ENCODE data around the gene PRKG1. TPM values are rescaled to one million over a fixed set of nuclear protein-coding genes. Genes with fewer than 3 reads are reported as not detected.
"Not testable (repeated sequence)": the region's sequence is repeated elsewhere in the genome, so short reads cannot be mapped to it uniquely, and the experiment has no call there.

PRKG1 gene
- total RNA-seq, 2 donors from 2014 or later = 94.5 to 96.0 TPM

GRCh38 chr10:51340366-51340765, 266.1 kb downstream of the PRKG1 start:
- no peak for DNase-seq (ENCODE audit: low spot score)
- intact Hi-C loops (cut with DNase I) = no loop called here

DNA sequence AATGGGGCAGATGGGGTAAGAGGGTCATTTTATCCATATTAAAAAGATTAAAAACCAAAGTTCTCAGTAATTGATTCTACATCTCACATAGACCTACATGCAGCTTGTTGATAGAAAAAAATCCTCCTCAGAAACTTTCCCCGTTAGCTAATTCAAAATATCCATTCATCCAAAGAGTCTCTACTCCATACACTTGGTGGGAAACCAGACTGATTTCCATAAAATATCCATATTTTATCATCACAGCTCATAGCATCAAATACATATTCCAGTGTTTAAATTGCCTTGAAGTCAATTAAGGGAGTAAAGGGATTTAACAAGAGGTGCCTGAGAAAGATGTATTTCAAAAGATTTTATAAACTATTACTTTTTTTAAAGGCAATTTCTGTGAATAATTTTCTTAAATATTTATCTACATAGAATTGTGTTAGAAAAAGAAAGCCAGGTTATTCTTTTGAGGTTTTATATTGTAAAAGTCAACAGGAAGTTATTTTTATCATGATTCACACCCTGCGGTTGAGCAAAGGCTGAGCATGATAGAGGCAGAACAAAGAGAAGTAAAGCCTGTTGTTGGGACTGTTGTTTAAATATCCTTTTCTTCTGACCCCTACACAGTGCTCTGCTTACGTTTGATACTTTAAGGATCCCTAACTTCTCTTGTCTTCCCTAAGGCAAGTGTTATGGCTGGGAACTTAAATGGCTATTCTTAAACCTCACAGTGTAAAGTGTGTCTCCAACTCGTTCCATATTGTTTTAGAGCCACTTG, 266.7 kb downstream of the PRKG1 start:
- intact Hi-C loops (cut with DNase I) = no loop called here
- no peak for DNase-seq (ENCODE audit: low spot score)

DNA sequence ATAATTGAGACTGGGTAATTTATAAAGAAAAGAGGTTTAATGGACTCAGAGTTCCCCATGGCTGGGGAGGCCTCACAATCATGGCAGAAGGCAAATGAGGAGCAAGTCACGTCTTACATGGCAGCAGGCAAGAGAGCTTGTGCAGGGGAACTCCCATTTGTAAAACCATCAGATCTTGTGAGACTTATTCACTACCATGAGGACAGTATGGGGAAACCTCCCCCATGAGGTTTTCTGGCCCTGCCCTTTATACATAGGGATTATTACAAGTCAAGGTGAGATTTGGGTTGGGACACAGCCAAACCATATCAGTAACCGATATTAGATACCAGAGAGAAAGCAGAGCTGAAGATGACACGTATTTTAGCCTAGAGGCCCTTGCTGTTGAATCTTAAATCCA, 267.5 kb downstream of the PRKG1 start:
- intact Hi-C loops (cut with DNase I); DNase-seq (ENCODE audit: low spot score): not testable (repeated sequence)

DNA sequence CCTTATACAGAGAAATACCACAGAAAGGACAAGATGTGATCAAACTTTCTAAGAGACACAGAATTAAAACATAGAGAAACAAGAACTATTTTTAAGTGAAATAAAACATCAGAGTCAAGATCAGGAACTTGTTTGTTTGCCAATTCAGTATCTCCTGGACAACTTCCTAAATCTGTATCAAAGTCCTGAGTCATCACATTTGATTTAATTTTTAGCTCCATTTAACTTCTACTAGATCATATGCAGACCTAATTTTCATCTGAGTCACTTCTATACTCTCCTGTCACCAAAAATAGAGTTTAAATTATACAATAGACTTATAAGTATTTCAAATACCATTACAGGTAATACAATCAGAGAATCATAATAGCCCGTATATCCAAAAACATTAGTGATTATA, 268.1 kb downstream of the PRKG1 start:
- intact Hi-C loops (cut with DNase I) = no loop called here
- no peak for DNase-seq (ENCODE audit: low spot score)

GRCh38 chr10:51343391-51343790, 269.1 kb downstream of the PRKG1 start:
- intact Hi-C loops (cut with DNase I) = no loop called here
- no peak for DNase-seq (ENCODE audit: low spot score)

DNA sequence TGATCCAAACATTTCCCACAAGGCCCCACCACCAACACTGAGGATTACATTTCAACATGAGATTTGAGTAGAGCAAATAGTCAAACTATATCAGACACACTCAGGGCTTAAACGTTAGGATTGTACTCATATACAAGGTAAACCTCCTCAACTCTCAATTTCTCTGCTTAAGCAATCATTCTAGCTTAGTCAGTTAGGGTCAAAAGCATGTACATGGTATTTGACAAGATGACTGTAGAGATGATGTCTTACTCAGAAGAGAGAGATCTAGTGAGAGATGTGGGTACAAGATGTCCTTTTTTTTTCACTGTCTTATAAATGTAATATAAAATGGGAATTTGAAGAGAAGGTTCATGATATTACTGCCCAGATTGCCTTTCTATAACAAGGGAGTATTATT, 270.1 kb downstream of the PRKG1 start:
- intact Hi-C loops (cut with DNase I) = no loop called here
- DNase-seq (ENCODE audit: low spot score) = no peak

GRCh38 chr10:51348622-51349021, 274.3 kb downstream of the PRKG1 start:
- intact Hi-C loops (cut with DNase I) = no loop called here

GRCh38 chr10:51357170-51357569, 282.9 kb downstream of the PRKG1 start:
- DNase-seq (ENCODE audit: low spot score) = no peak
- intact Hi-C loops (cut with DNase I) = no loop called here

More at GRCh38 chr10:51348622-51349021, 274.3 kb downstream of the PRKG1 start:
- no peak for DNase-seq (ENCODE audit: low spot score)

- intact Hi-C loops (cut with DNase I) = no loop called here
- DNase-seq (ENCODE audit: low spot score) = no peak
These were observed 283.9 kb downstream of the PRKG1 start for GRCh38 chr10:51358227-51358626.

GRCh38 chr10:51363415-51363814, 289.1 kb downstream of the PRKG1 start:
- no peak for DNase-seq (ENCODE audit: low spot score)
- intact Hi-C loops (cut with DNase I) = loop anchor here in 1 of 2 donors (10.0 kb wide), 1 partner anchor 59 kb away; no protein-coding TSS in a partner anchor

GRCh38 chr10:51364674-51365073, 290.4 kb downstream of the PRKG1 start:
- DNase-seq (ENCODE audit: low spot score) = no peak
- intact Hi-C loops (cut with DNase I) = loop anchor here in 1 of 2 donors (10.0 kb wide), 1 partner anchor 60 kb away; no protein-coding TSS in a partner anchor

DNA sequence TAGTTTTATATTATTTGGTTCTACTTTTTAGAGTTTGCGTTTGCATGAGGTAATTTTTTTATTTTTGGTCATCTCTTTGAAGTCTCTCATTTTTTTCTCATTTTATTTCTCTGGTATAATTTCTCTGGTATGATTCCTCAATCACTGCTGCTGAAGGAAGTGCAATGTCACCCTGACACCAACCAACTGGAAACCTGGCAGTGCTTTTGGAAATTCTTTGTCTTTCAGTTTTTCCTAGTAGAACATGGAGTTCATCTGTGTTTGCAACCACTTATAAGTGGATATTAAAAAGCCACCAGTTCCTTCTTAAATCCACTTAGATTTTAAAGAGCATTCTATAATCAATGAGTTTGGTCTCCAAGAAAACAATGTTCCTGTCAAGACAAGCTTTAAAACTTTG, 291.8 kb downstream of the PRKG1 start:
- no peak for DNase-seq (ENCODE audit: low spot score)

DNA sequence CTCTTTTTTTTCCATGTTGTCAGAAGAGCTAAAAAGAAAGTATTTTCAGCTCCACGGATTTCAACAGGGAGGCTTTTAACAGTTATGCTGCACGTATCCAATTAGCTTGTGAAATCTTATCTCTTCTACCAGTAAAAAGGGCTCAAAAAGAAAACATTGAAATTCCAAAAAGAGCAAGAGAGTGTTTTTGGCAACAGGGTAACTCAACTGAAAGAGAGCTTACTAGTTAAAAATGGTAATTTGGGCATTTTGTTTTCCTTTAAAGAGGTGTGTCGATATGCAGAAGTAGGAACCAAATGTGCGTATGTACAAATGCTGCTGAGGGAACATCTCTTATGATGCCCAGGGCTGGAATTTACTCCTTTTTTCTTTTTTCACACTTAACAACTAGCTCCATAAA, 292.8 kb downstream of the PRKG1 start:
- intact Hi-C loops (cut with DNase I) = loop anchor here in 1 of 2 donors (10.0 kb wide), 1 partner anchor 62 kb away; no protein-coding TSS in a partner anchor
- DNase-seq (ENCODE audit: low spot score) = no peak

More for the DNA sequence above, 291.8 kb downstream of the PRKG1 start:
- intact Hi-C loops (cut with DNase I) = loop anchor here in 1 of 2 donors (10.0 kb wide), 1 partner anchor 61 kb away; no protein-coding TSS in a partner anchor

GRCh38 chr10:51367694-51368093, 293.4 kb downstream of the PRKG1 start:
- intact Hi-C loops (cut with DNase I) = loop anchor here in 1 of 2 donors (10.0 kb wide), 1 partner anchor 63 kb away; no protein-coding TSS in a partner anchor
- DNase-seq (ENCODE audit: low spot score) = no peak

DNA sequence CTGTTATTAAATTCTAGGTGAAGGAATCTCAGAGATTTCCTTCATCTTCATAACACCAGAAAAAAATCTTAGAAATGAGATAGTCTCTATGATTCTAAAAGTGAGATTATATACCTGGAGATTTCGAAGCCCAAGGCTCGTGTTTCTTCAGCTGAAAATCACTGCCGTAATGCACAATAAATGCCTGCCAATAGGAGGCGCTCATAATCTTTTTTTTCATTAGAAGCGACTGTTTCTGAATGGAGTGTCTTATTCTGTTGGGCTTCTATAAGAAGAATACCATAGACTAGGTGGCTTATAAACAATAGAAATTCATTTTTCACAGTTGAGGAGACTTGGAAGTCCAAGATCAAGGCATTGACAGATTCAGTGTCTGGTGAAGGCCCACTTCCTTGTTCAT, 294.7 kb downstream of the PRKG1 start:
- intact Hi-C loops (cut with DNase I) = loop anchor here in 1 of 2 donors (10.0 kb wide), 1 partner anchor 64 kb away; no protein-coding TSS in a partner anchor
- DNase-seq (ENCODE audit: low spot score) = no peak

DNA sequence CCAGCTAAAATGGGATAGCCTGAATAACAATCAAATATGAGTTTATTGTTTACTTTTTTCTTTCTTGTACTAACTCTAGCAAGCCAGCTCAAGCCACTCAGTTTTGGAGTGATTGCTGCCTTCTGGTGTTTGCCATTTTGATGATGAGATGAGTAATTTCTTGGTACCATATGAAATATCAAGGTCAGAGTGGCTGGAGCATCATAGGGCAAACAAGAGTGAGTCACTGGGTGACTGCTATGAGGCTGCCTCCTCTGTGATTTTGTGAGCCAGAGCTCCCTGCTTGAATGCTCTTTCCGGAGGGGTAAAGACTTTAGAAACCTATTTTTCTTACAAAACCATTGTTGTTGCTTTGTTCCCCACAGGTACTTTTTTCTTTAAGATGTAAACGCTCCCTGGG, 295.6 kb downstream of the PRKG1 start:
- no peak for DNase-seq (ENCODE audit: low spot score)
- intact Hi-C loops (cut with DNase I) = loop anchor here in 1 of 2 donors (10.0 kb wide), 1 partner anchor 65 kb away; no protein-coding TSS in a partner anchor

DNA sequence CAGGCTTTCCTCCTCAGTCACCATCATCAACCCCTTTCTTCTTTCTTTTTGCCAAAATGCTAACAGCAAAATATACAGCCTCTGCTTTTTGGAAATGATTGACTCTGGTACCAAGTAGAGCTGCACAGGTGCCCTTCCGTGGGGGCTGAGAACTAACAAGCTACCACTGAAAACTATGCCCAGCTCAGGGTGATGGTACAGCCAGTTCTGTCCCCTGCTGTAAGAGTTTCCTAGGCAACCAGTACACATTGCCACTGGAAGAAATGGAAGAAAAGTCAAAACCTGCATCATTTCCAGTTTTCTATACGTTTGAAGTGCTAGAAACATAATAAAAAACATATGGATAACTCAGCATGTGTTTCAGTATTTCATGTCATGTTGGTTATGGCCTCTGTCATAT, 297.5 kb downstream of the PRKG1 start:
- no peak for DNase-seq (ENCODE audit: low spot score)
- intact Hi-C loops (cut with DNase I) = no loop called here

- DNase-seq (ENCODE audit: low spot score) = no peak
- intact Hi-C loops (cut with DNase I) = no loop called here
These were observed 301.5 kb downstream of the PRKG1 start for GRCh38 chr10:51375790-51376189.

GRCh38 chr10:51377070-51377931, 303.0 kb downstream of the PRKG1 start:
- no peak for DNase-seq (ENCODE audit: low spot score)
- intact Hi-C loops (cut with DNase I) = no loop called here

Data from posterior vena cava (tissue), 2 donors.